Measurements from ENCODE around the gene HSFX3.
"Not testable (repeated sequence)": the region's sequence is repeated elsewhere in the genome, so short reads cannot be mapped to it uniquely, and the experiment has no call there.

DNA sequence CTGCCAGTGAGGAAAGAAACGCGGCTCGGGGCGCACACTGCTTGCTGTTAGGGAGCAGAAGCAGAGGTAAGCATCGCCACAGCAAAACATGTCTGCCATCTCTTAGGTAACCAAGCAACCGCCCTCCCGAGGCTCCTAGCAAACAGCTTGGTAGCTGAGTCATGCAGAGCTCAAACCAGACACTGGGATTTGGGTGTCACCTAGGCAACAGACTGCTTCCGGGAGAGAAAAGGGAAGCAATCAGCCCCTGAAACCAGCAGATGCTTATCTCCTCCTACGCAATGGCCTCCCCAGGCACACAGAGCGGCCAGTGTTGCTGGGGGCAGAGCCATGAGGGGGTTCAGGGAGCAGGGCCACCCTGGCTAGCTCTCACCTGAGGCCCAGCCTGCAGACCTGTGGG is 46.3 kb downstream of the HSFX3 start:
- TF ChIP-seq, protein P1, sequence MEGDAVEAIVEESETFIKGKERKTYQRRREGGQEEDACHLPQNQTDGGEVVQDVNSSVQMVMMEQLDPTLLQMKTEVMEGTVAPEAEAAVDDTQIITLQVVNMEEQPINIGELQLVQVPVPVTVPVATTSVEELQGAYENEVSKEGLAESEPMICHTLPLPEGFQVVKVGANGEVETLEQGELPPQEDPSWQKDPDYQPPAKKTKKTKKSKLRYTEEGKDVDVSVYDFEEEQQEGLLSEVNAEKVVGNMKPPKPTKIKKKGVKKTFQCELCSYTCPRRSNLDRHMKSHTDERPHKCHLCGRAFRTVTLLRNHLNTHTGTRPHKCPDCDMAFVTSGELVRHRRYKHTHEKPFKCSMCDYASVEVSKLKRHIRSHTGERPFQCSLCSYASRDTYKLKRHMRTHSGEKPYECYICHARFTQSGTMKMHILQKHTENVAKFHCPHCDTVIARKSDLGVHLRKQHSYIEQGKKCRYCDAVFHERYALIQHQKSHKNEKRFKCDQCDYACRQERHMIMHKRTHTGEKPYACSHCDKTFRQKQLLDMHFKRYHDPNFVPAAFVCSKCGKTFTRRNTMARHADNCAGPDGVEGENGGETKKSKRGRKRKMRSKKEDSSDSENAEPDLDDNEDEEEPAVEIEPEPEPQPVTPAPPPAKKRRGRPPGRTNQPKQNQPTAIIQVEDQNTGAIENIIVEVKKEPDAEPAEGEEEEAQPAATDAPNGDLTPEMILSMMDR (IDR thresholded peaks at IDR 0.05): not testable (repeated sequence)
- TF ChIP-seq ZFX (IDR thresholded peaks at IDR 0.05; ENCODE audit: borderline replicate concordance): not testable (repeated sequence)
